HEK293 (cell line): ENCODE results near the gene ASCC2.

ENCODE experiments used
- CTCF ChIA-PET: fragments of 350-600 bp; formaldehyde crosslinking; extraction: SDS; loops from one replicate; lab custom pipeline; 2021; ENCODE audit warnings: antibody characterized with exemption; lab: Yijun Ruan, JAX
- POLR2A ChIA-PET: fragments of 300-600 bp; formaldehyde crosslinking; extraction: SDS; loops from one replicate; lab custom pipeline; 2020; ENCODE audit warnings: antibody characterized with exemption, inconsistent platforms; lab: Yijun Ruan, JAX
- H3K27ac ChIP-seq: fragments of 200-500 bp; sonication (Bioruptor generic); 2 replicates; pipeline ENCODE4 v1.5.1; 2014; ENCODE audit warnings: low read depth, low read length, control low read depth, inconsistent platforms; ENCODE audit errors: extremely low read depth
- H3K36me3 ChIP-seq, 2 experiments: fragments of 200-500 bp in 1 of 2; sonication (Bioruptor generic) in 1 of 2; 1 replicate in 1 of 2; 2 replicates in 1 of 2; pipeline ENCODE4 v1.5.1; 2014 to 2017; ENCODE audit warnings: inconsistent platforms in 2 of 2, low read length in 2 of 2; ENCODE audit not compliant: control insufficient read depth in 2 of 2, insufficient read depth in 1 of 2
- H3K4me1 ChIP-seq: fragments of 200-500 bp; sonication (Bioruptor generic); 2 replicates; pipeline ENCODE4 v1.5.1; 2014; ENCODE audit warnings: mild to moderate bottlenecking, low read length, inconsistent platforms; ENCODE audit not compliant: control insufficient read depth, insufficient read depth
- H3K4me3 ChIP-seq: 2 replicates; pipeline ENCODE4 v1.5.1; 2011; ENCODE audit warnings: low read depth, mild to moderate bottlenecking, control low read depth, low read length, moderate library complexity
- H3K9me3 ChIP-seq: fragments of 200-500 bp; sonication (Bioruptor generic); 2 replicates; pipeline ENCODE4 v1.5.1; 2014; ENCODE audit warnings: low read depth, low read length, inconsistent platforms; ENCODE audit not compliant: control insufficient read depth, insufficient read depth
- GLIS1 ChIP-seq: fragments of 450-650 bp; formaldehyde crosslinking; IDR thresholded peaks from 2 replicates; pipeline ENCODE4 v1.5.1; 2016; ENCODE audit warnings: missing biosample characterization, missing genetic modification characterization
- IKZF3 ChIP-seq: fragments of 450-650 bp; IDR thresholded peaks from 2 replicates; pipeline ENCODE4 v1.5.0; 2018; ENCODE audit warnings: missing biosample characterization, mild to moderate bottlenecking, missing genetic modification characterization, moderate library complexity
- KLF16 ChIP-seq: fragments of 450-650 bp; formaldehyde crosslinking; IDR thresholded peaks from 2 replicates; pipeline ENCODE4 v1.5.1; 2017; ENCODE audit warnings: missing biosample characterization, missing genetic modification characterization
- PRDM4 ChIP-seq: fragments of 450-650 bp; formaldehyde crosslinking; IDR thresholded peaks from 2 replicates; pipeline ENCODE4 v1.5.1; 2017; ENCODE audit warnings: missing biosample characterization, missing genetic modification characterization
- REPIN1 ChIP-seq: fragments of 450-650 bp; formaldehyde crosslinking; IDR thresholded peaks from 2 replicates; pipeline ENCODE4 v1.5.1; 2017; ENCODE audit warnings: missing biosample characterization, missing genetic modification characterization, low read depth
- SCRT2 ChIP-seq: fragments of 450-650 bp; formaldehyde crosslinking; IDR thresholded peaks from 2 replicates; pipeline ENCODE4 v1.5.1; 2016; ENCODE audit warnings: missing biosample characterization, missing genetic modification characterization
- SP2 ChIP-seq: fragments of 450-650 bp; formaldehyde crosslinking; IDR thresholded peaks from 2 replicates; pipeline ENCODE4 v1.5.1; 2016; ENCODE audit warnings: missing biosample characterization, missing genetic modification characterization
- YY1 ChIP-seq: fragments of 450-650 bp; formaldehyde crosslinking; IDR thresholded peaks from 2 replicates; pipeline ENCODE4 v1.5.1; 2018; ENCODE audit warnings: missing biosample characterization, missing genetic modification characterization
- ZBTB26 ChIP-seq: fragments of 450-650 bp; formaldehyde crosslinking; optimal IDR thresholded peaks from 2 replicates; pipeline ENCODE3; 2016; ENCODE audit warnings: missing biosample characterization, mild to moderate bottlenecking, missing genetic modification characterization
- ZBTB48 ChIP-seq: fragments of 450-650 bp; formaldehyde crosslinking; IDR thresholded peaks from 2 replicates; pipeline ENCODE4 v1.5.1; 2016; ENCODE audit warnings: missing biosample characterization, missing genetic modification characterization
- ZIC2 ChIP-seq: fragments of 450-650 bp; formaldehyde crosslinking; IDR thresholded peaks from 2 replicates; pipeline ENCODE4 v1.5.1; 2016; ENCODE audit warnings: missing biosample characterization, missing genetic modification characterization
- ZNF221 ChIP-seq: fragments of 450-650 bp; formaldehyde crosslinking; IDR thresholded peaks from 2 replicates; pipeline ENCODE4 v1.5.1; 2017; ENCODE audit warnings: missing biosample characterization, missing genetic modification characterization, borderline replicate concordance
- ZNF23 ChIP-seq: fragments of 450-650 bp; formaldehyde crosslinking; IDR thresholded peaks from 2 replicates; pipeline ENCODE4 v1.5.1; 2016; ENCODE audit warnings: missing biosample characterization, missing genetic modification characterization, borderline replicate concordance
- ZNF335 ChIP-seq: fragments of 450-650 bp; formaldehyde crosslinking; conservative IDR thresholded peaks from 2 replicates; pipeline ENCODE4 v1.5.1; 2016; ENCODE audit warnings: missing biosample characterization, missing genetic modification characterization
- ZNF426 ChIP-seq: fragments of 450-650 bp; formaldehyde crosslinking; IDR thresholded peaks from 2 replicates; pipeline ENCODE4 v1.5.1; 2017; ENCODE audit warnings: missing biosample characterization, missing genetic modification characterization, mild to moderate bottlenecking, inconsistent platforms, moderate library complexity
- ZNF433 ChIP-seq: fragments of 450-650 bp; formaldehyde crosslinking; IDR thresholded peaks from 2 replicates; pipeline ENCODE4 v1.5.1; 2016; ENCODE audit warnings: missing biosample characterization, missing genetic modification characterization, low read depth
- ZNF501 ChIP-seq: fragments of 450-650 bp; formaldehyde crosslinking; IDR thresholded peaks from 2 replicates; pipeline ENCODE4 v1.5.1; 2016; ENCODE audit warnings: missing biosample characterization, missing genetic modification characterization
- ZNF518A ChIP-seq: fragments of 450-650 bp; formaldehyde crosslinking; conservative IDR thresholded peaks from 2 replicates; pipeline ENCODE4 v1.5.1; 2016; ENCODE audit warnings: low read depth, missing biosample characterization, missing genetic modification characterization
- ZNF521 ChIP-seq: fragments of 450-650 bp; formaldehyde crosslinking; IDR thresholded peaks from 2 replicates; pipeline ENCODE4 v1.5.1; 2017; ENCODE audit warnings: missing biosample characterization, mild to moderate bottlenecking, missing genetic modification characterization
- ZNF560 ChIP-seq: fragments of 450-650 bp; formaldehyde crosslinking; IDR thresholded peaks from 2 replicates; pipeline ENCODE4 v1.5.1; 2017; ENCODE audit warnings: missing biosample characterization, missing genetic modification characterization, borderline replicate concordance
- ZNF561 ChIP-seq: fragments of 450-650 bp; IDR thresholded peaks from 2 replicates; pipeline ENCODE4 v1.5.1; 2018; ENCODE audit warnings: missing biosample characterization, missing genetic modification characterization, borderline replicate concordance
- ZNF580 ChIP-seq: fragments of 450-650 bp; formaldehyde crosslinking; IDR thresholded peaks from 2 replicates; pipeline ENCODE4 v1.5.1; 2016; ENCODE audit warnings: missing biosample characterization, missing genetic modification characterization
- ZNF596 ChIP-seq: fragments of 450-650 bp; IDR thresholded peaks from 2 replicates; pipeline ENCODE4 v1.5.0; 2018; ENCODE audit warnings: missing biosample characterization, mild to moderate bottlenecking, missing genetic modification characterization, moderate library complexity
- ZNF623 ChIP-seq: fragments of 450-650 bp; formaldehyde crosslinking; IDR thresholded peaks from 2 replicates; pipeline ENCODE4 v1.5.1; 2016; ENCODE audit warnings: missing biosample characterization, missing genetic modification characterization
- ZNF624 ChIP-seq: fragments of 450-650 bp; formaldehyde crosslinking; IDR thresholded peaks from 2 replicates; pipeline ENCODE4 v1.5.1; 2017; ENCODE audit warnings: missing biosample characterization, missing genetic modification characterization
- ZSCAN18 ChIP-seq: fragments of 450-650 bp; formaldehyde crosslinking; IDR thresholded peaks from 2 replicates; pipeline ENCODE4 v1.5.1; 2016; ENCODE audit warnings: missing biosample characterization, missing genetic modification characterization
- ZXDB ChIP-seq: fragments of 450-650 bp; formaldehyde crosslinking; IDR thresholded peaks from 2 replicates; pipeline ENCODE4 v1.5.1; 2016; ENCODE audit warnings: missing biosample characterization, missing genetic modification characterization

ASCC2 gene

GRCh38 chr22:29883045-29883774 lies 45.1 kb upstream of the ASCC2 start, which contains the start of gene MTMR3:
Gene MTMR3, plus strand, starts transcription at chr22:29883174. Its CDS starts 87,886 bp downstream, at chr22:29971060.
- CTCF ChIA-PET = interaction anchor here (0.5 to 1.7 kb wide), 6 partner anchors 21 to 244 kb away, joined by 3 to 5 read pairs (median 4); partner anchors contain the start of gene ASCC2
- H3K4me1 ChIP-seq = peaks cover 19% of the 10 kb centered on the region
- no peaks in the 10 kb centered on the region for H3K9me3 ChIP-seq
- peak within 1 kb of the TSS; percentile 97 for H3K27ac ChIP-seq
- POLR2A ChIA-PET = interaction anchor here (0.7 to 1.7 kb wide), 15 partner anchors 11 to 118 kb away, joined by 3 to 9 read pairs (median 4); partner anchors contain the start of genes ASCC2, UQCR10 and ZMAT5
- peak within 1 kb of the TSS; percentile 99 for H3K4me3 ChIP-seq
- H3K36me3 ChIP-seq = no peaks in the 10 kb centered on the region
- TF ChIP-seq ZIC2 (tag by site-specific recombination) (peak; percentile 76; the same call in 1 of the 2 replicates), ZBTB26 (peak; percentile 98), ZNF521 (tag by site-specific recombination) (no peak), SP2 (peak; percentile 82), KLF16 (no peak; the same call in 1 of the 2 replicates), ZNF335 (tag by site-specific recombination) (peak; percentile 73), ZNF560 (tag by site-specific recombination) (0 out of 2 replicates have a peak, but pooled peaks have one; percentile 43), PRDM4 (no peak), IKZF3 (tag by site-specific recombination) (peak; percentile 39; the same call in 1 of the 2 replicates), ZNF501 (tag by site-specific recombination) (no peak; the same call in 1 of the 2 replicates), ZNF518A (no peak), GLIS1 (tag by site-specific recombination) (peak; percentile 95), ZBTB48 (no peak; the same call in 1 of the 2 replicates), ZNF623 (tag by site-specific recombination) (no peak), ZNF561 (tag by site-specific recombination) (peak; percentile 60; the same call in 1 of the 2 replicates), REPIN1 (tag by site-specific recombination) (0 out of 2 replicates have a peak, but pooled peaks have one; percentile 60), ZNF433 (no peak), YY1 (tag by site-specific recombination) (peak; percentile 72; the same call in 1 of the 2 replicates), ZXDB (peak; percentile 29; the same call in 1 of the 2 replicates), ZSCAN18 (tag by site-specific recombination) (no peak), ZNF596 (tag by site-specific recombination) (no peak), ZNF624 (tag by site-specific recombination) (no peak), SCRT2 (no peak), ZNF426 (tag by site-specific recombination) (no peak), ZNF580 (tag by site-specific recombination) (no peak), ZNF23 (no peak), ZNF221 (tag by site-specific recombination) (no peak)
